ENCODE measurements around the gene ARHGAP4.

ARHGAP4 gene

GRCh38 chrX:153964105-153964504 lies 38.0 kb upstream of the ARHGAP4 start:
- DNase-seq (ENCODE audit: low read depth in 1 of 2, low spot score in 1 of 2) = no peak

DNA sequence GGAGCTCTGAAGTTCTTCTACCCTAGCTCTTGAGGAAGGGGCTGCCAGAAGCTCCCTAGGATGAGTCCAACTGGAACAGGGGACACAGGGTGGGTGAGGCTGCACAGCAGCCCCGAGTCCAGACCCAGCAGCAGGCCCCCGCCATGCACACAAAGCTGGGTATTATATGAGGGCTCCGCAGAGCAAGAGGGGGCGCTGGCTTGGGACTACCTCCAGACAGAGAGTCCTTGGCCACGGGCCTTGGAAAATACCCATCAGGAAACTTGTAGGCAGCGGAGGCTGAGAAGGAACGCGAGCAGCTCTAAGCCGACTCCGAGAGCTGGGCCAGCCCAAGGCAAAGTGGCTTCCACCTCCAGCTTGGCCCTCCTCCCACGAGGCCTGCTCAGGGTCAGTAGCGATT lies 37.5 kb upstream of the ARHGAP4 start:
- DNase-seq (ENCODE audit: low read depth in 1 of 2, low spot score in 1 of 2) = no peak

DNA sequence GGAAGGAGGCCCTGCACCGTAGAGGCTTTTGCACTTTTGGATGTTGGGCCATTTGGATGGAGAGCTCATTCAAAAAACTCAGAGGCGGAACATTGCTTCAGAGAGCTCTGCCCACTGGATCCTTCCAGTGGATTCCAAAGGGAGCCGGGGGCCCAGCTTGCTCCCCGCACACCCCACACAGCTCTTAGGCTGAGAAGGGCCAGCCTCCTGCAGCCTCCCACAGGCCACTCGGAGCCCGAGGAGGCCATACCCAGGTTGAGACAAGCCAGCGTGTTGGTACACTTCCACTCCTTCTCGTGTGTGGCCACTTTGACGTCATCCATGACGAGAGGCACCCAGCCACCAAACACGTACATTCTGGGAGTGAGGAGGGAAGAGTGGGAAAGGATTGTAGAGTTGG lies 35.2 kb upstream of the ARHGAP4 start:
- DNase-seq (ENCODE audit: low read depth in 1 of 2, low spot score in 1 of 2) = no peak

DNA sequence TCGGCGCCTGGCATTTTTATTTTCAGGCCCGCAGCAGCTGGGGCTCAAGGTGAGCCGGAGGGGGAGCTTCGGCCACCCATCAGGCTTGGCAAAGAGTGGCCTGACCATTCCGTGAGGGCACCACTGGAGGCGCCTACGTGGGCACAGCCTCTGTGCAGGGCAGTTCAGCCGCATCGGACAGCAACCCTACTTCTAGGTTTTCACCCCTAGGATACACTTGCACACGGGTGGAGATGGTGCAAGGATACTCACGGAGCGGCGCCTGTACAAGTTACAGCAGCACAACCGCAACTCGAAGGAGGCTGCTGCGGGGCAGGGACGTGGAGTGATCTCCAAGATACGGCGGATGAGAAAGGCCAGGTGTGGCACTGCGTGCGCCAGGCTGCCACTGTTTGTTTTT lies 34.7 kb upstream of the ARHGAP4 start:
- no peak for DNase-seq (ENCODE audit: low read depth in 1 of 2, low spot score in 1 of 2)

DNA sequence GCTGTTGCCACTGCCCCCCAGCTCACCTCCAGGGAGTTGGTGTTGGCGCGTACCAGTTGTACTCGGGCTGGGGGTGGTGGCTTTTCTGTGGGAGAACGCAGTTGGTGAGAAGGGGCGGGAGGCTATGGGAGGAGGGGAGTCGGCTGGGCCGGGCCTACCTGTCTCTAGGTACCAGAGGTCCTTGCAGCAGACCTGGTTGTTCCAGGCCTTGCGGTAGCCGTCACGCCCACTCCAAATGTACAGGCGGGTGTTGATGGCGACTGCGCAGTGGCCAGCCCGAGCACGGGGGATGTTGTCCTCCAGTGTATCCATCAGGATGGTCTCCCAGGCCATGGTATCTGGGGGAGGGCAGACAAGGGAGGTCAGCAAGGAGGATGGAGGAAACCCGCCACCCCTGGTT lies 34.0 kb upstream of the ARHGAP4 start:
- no peak for DNase-seq (ENCODE audit: low read depth in 1 of 2, low spot score in 1 of 2)

- DNase-seq (ENCODE audit: low read depth in 1 of 2, low spot score in 1 of 2) = no peak
Measured at GRCh38 chrX:153959649-153960048, 33.6 kb upstream of the ARHGAP4 start.

DNA sequence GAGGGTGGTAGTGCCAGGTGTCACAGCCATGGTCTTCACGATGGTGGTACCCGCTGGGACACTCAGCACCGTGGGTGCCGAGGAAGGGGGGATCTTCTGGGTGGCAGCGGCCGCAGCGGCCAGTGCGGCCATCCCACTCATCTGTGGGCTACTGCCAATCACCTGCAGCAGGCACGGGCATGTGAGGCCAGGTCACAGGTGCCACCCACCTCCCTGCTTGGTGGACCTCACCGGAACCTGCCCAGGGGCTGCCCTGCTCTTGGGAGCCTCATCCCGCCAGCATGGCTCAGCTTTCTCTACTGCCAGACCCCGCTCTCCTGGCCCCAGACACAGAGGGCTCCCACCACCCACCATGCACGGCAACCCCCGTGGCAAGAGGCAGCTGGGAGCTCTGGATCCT lies 32.5 kb upstream of the ARHGAP4 start:
- no peak for DNase-seq (ENCODE audit: low read depth in 1 of 2, low spot score in 1 of 2)

DNA sequence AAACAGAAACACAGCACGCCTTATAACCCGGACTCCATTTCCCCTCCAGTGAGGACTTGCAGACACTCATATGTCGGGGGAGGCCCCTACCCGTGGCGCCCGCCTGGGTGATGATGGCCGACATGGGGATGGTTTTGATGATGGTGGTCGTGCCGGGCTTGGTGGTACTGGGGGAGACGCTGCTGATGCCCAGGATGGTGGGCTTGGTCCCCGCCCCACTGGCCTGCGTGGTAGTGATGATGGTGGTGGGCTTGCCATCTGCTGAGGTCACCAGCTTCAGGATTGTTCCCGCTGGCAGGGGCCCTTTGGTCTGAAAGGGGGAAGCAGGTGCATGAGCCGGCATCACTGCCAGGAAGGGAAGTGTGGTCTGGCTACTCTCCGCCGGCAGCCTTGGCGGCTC lies 31.2 kb upstream of the ARHGAP4 start:
- no peak for DNase-seq (ENCODE audit: low read depth in 1 of 2, low spot score in 1 of 2)

GRCh38 chrX:153956044-153956907 lies 30.2 kb upstream of the ARHGAP4 start:
- no peak for DNase-seq (ENCODE audit: low read depth in 1 of 2, low spot score in 1 of 2)

- DNase-seq (ENCODE audit: low read depth in 1 of 2, low spot score in 1 of 2) = no peak
Measured at GRCh38 chrX:153955228-153955732, 29.2 kb upstream of the ARHGAP4 start.

GRCh38 chrX:153954558-153955227 lies 28.6 kb upstream of the ARHGAP4 start:
- DNase-seq (ENCODE audit: low read depth in 1 of 2, low spot score in 1 of 2) = no peak

DNA sequence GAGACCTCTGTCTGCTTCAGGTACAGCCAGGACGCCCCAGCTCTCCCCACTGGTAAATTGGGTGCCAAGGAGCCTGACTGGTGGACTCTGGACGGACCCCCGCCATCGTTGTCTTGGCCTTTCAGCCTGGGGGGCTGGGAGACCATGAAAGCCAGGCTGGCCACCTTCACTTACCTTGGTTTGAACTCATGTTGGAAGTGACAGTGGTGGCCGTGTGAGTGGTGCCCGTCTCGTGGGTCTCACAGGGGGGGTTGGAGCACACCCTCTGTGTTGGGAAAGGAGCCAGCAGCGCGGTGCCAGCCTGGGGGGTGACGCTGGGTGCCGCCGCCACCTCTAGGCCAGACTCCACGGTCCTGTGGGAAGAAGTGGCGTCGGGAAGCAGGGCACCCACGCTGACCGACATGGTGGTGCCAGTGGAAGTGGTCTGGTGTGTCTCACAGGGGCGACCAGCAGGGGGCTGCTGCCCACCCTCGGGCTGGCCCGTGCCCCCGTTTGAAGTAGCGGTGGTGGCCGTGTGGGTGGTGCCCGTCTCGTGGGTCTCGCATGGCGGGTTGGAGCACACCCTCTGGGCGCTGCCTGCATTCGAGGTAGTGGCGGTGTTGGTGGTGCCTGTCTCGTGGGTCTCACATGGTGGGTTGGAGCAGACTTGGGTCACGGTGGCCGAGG lies 28.0 kb upstream of the ARHGAP4 start:
- DNase-seq (ENCODE audit: low read depth in 1 of 2, low spot score in 1 of 2) = no peak

GRCh38 chrX:153953342-153953830 lies 27.3 kb upstream of the ARHGAP4 start:
- peak; percentile 63 to 66 for DNase-seq (ENCODE audit: low read depth in 1 of 2, low spot score in 1 of 2)

DNA sequence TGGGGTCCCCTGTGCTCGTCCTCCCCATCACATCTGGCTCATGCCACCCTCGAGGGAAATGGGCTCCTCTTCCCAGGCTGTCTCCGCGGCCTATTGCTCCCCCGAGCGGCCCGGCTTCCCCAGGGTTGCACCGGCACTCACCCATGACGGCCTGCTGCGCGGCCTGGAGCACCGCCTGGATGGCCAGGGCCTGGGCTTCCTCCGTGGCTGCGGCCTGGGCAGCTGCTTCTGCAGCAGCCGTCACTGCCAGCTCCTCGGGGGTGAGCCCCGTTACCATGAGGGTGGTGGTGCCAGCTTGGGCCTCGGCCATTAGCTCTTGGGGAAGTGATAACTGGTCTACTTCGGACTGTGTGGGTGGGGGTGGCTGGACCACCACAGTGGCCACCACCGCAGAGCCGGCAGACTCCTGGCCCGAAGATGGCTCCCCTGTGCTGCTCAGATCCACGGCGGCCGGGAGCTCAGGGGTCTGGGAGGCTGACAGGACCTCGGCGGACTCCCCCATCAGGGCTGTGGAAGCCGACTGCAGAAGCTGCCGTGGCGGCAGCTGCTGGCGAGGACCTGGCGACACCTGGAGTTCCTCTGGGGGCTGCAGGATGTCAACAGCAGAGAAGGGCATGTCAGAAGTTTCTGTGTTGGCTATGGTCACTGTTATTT lies 26.4 kb upstream of the ARHGAP4 start:
- no peak for DNase-seq (ENCODE audit: low read depth in 1 of 2, low spot score in 1 of 2)

DNA sequence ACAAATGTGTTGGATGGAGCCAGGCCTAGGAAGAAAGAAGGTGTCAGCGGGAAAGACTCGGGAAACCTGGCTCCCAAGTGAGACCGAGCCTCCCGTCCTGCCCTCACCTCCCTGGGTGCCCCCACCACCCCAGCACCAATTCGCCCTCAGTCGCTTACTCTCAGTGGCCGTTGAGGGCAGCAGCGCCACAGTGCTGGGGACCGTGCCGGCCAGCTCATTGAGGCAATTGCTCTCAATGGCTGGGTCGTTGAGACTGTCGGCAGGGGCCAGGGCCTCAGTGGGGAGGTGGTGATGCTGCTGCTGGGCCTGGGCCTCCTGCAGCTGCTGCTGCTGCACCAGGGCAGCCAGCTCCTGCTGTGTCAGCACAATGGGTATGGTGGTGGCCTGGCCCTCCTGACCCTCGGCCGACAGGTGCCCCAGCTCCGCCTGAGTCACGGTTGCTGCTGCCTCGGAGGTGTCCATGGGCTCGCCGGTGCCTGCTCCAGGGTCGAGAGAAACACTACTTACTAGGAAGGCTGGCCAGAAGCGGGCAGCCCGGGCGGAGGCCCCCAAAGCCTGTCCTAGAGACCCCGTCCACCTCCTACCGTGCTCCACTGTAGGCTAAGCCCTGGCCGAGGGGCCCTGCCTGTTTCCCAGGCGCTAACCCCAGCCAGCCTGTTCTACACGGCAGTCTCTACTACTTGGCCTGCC lies 25.8 kb upstream of the ARHGAP4 start:
- DNase-seq (ENCODE audit: low read depth in 1 of 2, low spot score in 1 of 2) = no peak

DNA sequence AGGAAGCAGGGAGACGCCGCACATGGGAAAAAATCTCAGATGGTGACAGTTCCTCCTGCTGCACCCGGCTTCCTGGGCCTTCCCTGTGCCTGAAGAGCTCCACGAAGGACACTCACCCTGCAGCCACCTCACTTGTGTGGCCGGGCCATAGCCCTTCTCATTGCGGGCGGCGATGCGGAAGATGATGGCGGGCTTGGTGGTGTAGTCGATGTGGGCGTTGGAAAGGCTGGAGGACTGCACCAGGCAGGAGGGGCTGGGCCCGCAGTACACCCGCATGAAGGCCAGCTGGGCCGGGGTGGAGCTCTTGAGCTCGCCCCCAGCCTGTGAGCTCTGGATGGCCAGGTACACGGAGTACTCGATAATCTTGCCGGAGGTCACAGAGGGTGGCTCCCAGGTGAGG lies 24.1 kb upstream of the ARHGAP4 start:
- DNase-seq (ENCODE audit: low read depth in 1 of 2, low spot score in 1 of 2) = no peak

DNA sequence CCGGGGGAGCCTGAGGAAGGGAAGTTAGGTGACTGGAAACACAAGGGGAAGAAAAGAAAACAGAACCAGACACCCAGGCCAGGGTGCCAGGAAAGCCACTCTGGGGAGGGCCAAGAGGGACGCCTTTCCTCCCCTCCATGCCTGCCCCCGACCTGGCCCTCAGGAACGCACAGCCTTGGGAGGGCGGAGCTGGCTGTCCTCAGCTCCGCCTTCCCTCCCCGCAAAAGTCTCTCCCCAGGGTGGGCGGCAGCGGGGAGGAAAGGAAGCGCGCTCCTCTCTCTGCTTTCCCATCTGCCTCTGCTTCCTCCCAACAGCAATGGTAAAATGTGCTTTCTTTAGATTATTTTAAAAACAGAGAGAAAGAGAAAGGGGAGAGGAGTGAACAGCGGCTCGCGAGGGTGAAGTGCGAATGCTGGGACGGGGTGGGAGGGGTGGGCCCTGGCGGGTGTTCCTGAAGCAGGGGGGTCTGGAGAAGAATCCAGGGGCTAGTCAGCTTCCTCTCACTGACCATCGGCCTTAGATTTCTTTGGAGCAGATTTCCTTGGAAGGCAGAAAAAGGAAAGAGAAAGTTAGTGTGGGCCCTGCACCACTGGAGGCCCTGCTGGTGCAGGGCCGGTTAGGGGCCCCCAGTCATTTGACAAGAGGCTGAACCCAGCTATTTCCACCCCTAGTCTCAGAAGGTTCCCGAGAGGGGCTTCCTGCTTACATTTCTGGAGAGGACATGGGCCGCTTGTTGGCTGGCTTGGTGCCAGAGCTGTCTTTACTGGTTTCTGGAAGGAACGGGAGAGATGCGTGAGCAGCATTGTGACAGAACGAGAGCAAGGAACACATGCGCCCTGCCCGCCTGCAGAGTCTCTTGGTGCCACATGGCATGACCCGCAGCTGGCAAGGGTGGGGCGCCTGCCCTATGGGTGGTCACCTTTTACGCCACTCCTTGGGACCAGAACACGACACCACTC lies 23.1 kb upstream of the ARHGAP4 start:
- DNase-seq (ENCODE audit: low read depth in 1 of 2, low spot score in 1 of 2) = no peak

DNA sequence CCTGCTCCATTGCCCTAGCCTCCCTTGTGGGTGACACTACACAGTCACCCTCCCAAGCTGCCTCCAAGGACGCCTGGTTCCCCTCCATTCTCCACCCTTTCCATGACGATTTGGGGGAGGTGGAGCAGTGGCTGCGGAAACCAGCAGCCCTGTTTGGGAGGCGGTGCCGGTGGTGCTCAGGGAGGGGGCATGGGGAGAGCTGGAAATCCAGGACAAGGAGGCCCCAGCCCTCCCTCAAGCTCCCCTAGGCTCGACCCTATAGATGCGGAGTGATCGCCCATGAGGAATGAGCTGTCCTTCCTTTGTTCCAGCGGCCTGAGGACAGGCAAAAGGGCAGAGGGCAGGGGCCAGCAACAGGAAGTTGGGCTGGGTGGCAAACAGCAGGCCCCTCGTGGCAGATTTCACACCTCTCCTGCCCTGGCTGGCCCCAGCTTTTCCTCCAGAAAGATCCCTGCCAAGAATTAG lies 22.0 kb upstream of the ARHGAP4 start:
- DNase-seq (ENCODE audit: low read depth in 1 of 2, low spot score in 1 of 2) = no peak

DNA sequence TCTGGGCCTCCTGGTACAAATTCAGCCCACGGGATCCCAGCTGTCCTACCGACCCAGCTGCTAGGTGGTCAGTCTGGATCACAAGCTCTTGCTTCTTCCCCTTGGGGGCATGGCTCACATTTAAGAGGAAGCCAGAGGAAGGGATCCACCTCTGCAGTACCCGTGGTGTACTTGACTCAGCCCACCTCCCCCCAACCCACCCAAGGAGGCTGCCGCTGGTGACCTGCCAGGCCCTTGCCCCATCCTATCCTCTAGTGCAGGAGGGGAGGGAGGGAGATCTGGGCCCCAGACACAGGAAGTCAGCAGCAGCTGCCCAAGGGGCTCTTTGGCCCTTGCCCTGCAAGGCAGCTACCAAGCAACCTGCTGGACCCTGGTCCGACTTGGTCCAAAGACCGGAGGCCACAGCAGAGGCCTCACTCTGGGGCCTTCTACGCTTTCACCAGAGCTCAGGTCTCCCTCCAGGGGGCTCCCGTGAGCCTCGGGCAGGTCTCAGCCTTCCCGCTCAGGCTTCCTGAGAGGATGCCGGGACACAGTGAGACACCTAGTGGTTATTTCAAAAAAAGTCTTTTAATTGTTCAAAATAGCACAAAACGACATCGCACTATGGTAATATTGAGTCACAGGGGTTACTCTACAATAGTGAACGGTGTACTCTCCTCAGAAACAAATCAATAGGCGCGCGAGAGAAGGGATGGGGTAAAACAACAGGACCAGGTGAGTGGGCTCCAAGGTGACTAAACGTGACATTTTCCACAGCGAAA lies 21.1 kb upstream of the ARHGAP4 start:
- peak; percentile 42 to 62 for DNase-seq (ENCODE audit: low read depth in 1 of 2, low spot score in 1 of 2)
